22Rv1 (cell line): ENCODE data around the gene COL6A3.

Experiments
- ZFX ChIP-seq: fragments of 450-650 bp; IDR thresholded peaks from 2 replicates; pipeline ENCODE4 v1.6.1; 2017; ENCODE audit warnings: antibody characterized with exemption, borderline replicate concordance
- TF ChIP-seq, protein P1 (sequence below): fragments of 450-650 bp; IDR thresholded peaks from 2 replicates; pipeline ENCODE4 v1.5.1; 2017; ENCODE audit warnings: mild to moderate bottlenecking

DNA sequence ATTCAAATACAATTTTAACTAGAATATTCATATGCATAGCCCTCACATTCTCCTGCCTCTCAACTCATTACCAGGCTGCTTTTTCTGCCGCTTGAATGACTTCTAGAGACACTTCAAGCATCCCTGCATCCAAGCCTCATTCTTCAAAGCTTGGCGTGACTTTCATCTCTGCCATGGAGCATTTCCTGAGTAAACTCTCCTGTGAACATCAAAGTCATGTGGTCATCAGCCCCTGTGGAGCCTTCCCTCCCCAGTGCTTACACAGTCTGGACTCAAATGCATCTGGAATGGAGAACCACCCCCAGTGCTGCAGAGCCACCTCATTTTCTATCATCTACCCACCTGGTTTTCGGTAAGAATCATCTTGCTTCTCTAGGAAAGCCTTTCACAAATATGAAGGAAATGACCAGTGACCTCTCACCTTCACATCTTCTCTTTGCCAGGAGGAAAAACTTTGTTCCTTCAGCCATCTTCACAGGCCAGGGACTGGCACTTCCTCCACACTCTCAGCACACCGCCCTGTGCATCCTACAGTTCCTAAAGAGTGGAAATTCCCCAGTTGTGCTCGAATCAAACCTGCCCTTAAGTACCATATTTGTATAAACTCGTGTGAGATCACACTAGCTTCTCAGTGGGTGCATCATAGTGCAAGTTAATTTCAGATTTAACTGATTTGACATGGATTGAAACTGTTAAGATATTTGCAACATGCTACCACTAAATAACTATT lies 116.4 kb downstream of the COL6A3 start:
- TF ChIP-seq, protein P1, sequence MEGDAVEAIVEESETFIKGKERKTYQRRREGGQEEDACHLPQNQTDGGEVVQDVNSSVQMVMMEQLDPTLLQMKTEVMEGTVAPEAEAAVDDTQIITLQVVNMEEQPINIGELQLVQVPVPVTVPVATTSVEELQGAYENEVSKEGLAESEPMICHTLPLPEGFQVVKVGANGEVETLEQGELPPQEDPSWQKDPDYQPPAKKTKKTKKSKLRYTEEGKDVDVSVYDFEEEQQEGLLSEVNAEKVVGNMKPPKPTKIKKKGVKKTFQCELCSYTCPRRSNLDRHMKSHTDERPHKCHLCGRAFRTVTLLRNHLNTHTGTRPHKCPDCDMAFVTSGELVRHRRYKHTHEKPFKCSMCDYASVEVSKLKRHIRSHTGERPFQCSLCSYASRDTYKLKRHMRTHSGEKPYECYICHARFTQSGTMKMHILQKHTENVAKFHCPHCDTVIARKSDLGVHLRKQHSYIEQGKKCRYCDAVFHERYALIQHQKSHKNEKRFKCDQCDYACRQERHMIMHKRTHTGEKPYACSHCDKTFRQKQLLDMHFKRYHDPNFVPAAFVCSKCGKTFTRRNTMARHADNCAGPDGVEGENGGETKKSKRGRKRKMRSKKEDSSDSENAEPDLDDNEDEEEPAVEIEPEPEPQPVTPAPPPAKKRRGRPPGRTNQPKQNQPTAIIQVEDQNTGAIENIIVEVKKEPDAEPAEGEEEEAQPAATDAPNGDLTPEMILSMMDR, result no peak
- no peak for TF ChIP-seq ZFX
